Neural progenitor cell (in vitro differentiated cells): Measurements from ENCODE around the gene PLAAT2. TPM values are rescaled to one million over a fixed set of nuclear protein-coding genes. Genes with fewer than 3 reads are reported as not detected.

ENCODE experiments used
- DNase-seq: peaks from one replicate; pipeline ENCODE4 v3.0.0-alpha.2; 2016; ENCODE audit warnings: low spot score
- H2AFZ ChIP-seq: fragments of 200-600 bp; sonication (generic); replicated peaks from 2 replicates; pipeline ENCODE4 v1.6.1; 2016; ENCODE audit warnings: antibody characterized with exemption
- H3F3A ChIP-seq: fragments of 200-600 bp; sonication (generic); 2 replicates; pipeline ENCODE4 v1.6.1; 2016; ENCODE audit warnings: antibody characterized with exemption, low read depth
- H3K27ac ChIP-seq: fragments of 200-600 bp; sonication (generic); 2 replicates; pipeline ENCODE4 v1.5.1; 2016; ENCODE audit warnings: mild to moderate bottlenecking
- H3K27me3 ChIP-seq: fragments of 200-600 bp; sonication (generic); 2 replicates; pipeline ENCODE4 v1.6.1; 2016; ENCODE audit warnings: mild to moderate bottlenecking, moderate library complexity
- H3K36me3 ChIP-seq: fragments of 200-600 bp; sonication (generic); 2 replicates; pipeline ENCODE4 v1.5.1; 2016
- H3K4me1 ChIP-seq: fragments of 200-600 bp; sonication (generic); 2 replicates; pipeline ENCODE4 v1.6.1; 2016; ENCODE audit warnings: mixed run types
- H3K4me2 ChIP-seq: fragments of 200-600 bp; sonication (generic); 2 replicates; pipeline ENCODE4 v1.6.1; 2016
- H3K4me3 ChIP-seq: fragments of 200-600 bp; sonication (generic); 2 replicates; pipeline ENCODE4 v1.5.1; 2016
- H3K79me2 ChIP-seq: fragments of 200-600 bp; sonication (generic); 2 replicates; pipeline ENCODE4 v1.6.1; 2016; ENCODE audit warnings: low read depth
- H3K9ac ChIP-seq: fragments of 200-600 bp; sonication (generic); 2 replicates; pipeline ENCODE4 v1.6.1; 2016
- H3K9me3 ChIP-seq: fragments of 200-600 bp; sonication (generic); 2 replicates; pipeline ENCODE4 v1.5.1; 2016; ENCODE audit warnings: low read depth
- H4K20me1 ChIP-seq: fragments of 200-600 bp; sonication (generic); 2 replicates; pipeline ENCODE4 v1.6.1; 2016; ENCODE audit warnings: low read depth
- H3K27ac Mint-ChIP-seq: 3 replicates; pipeline ENCODE4 v1.8.0; 2021; ENCODE audit warnings: mixed read lengths
- H3K27me3 Mint-ChIP-seq: 2 replicates; pipeline ENCODE4 v1.8.0; 2022; ENCODE audit warnings: low read depth, mild to moderate bottlenecking, inconsistent platforms, moderate library complexity, mixed read lengths; ENCODE audit not compliant: insufficient read depth
- H3K36me3 Mint-ChIP-seq: 3 replicates; pipeline ENCODE4 v1.8.0; 2021; ENCODE audit warnings: mixed read lengths
- H3K4me1 Mint-ChIP-seq: 3 replicates; pipeline ENCODE4 v1.8.0; 2021; ENCODE audit warnings: mixed read lengths
- H3K4me3 Mint-ChIP-seq: 3 replicates; pipeline ENCODE4 v1.8.0; 2021; ENCODE audit warnings: mild to moderate bottlenecking, moderate library complexity, mixed read lengths
- H3K9me3 Mint-ChIP-seq: 3 replicates; pipeline ENCODE4 v1.8.0; 2020; ENCODE audit warnings: mixed read lengths
- EZH2 ChIP-seq: fragments of 200-600 bp; sonication (generic); IDR thresholded peaks from 2 replicates; pipeline ENCODE4 v1.6.1; 2017; ENCODE audit warnings: antibody characterized with exemption, mild to moderate bottlenecking, moderate library complexity
- EZH2phosphoT487 ChIP-seq: fragments of 200-600 bp; sonication (generic); IDR thresholded peaks from 2 replicates; pipeline ENCODE4 v1.6.1; 2017; ENCODE audit warnings: antibody characterized with exemption
- total RNA-seq: library from RNA; depleted of rRNA; stranded (reverse); fragments of >200 nt; gene quantifications from 2 replicates; pipeline ENCODE4 v1.2.3, GENCODE V29; 2015; ENCODE audit warnings: low replicate concordance
- TF ChIP-seq, protein P1 (sequence below): fragments of 200-600 bp; sonication (generic); IDR thresholded peaks from 2 replicates; pipeline ENCODE4 v1.5.1; 2017; ENCODE audit warnings: antibody characterized with exemption, mild to moderate bottlenecking

PLAAT2 gene
- total RNA-seq, 1 donor from 2014 or later = not detected

GRCh38 chr11:63507511-63507910, 55.7 kb downstream of the PLAAT2 start:
- Mint-ChIP-seq H3K27me3 (peaks cover 7% of the 10 kb centered on the region), H3K4me3 (no peak overlapping the region), H3K4me1 (peaks cover 8% of the 10 kb centered on the region), H3K27ac (no peak overlapping the region), H3K9me3 (no peaks in the 10 kb centered on the region), H3K36me3 (no peaks in the 10 kb centered on the region)
- Histone ChIP-seq H3K27ac (no peak overlapping the region), H3K9me3 (no peaks in the 10 kb centered on the region), H3K9ac (no peak overlapping the region), H3K79me2 (no peaks in the 10 kb centered on the region), H3K4me2 (no peak overlapping the region), H3K4me3 (no peak overlapping the region), H3F3A (no peaks in the 10 kb centered on the region), H3K4me1 (peaks cover 8% of the 10 kb centered on the region), H3K27me3 (no peaks in the 10 kb centered on the region), H4K20me1 (no peaks in the 10 kb centered on the region), H3K36me3 (no peaks in the 10 kb centered on the region), H2AFZ (no peak overlapping the region)
- no peak for DNase-seq
- TF ChIP-seq EZH2 = no peak
- TF ChIP-seq, protein P1, sequence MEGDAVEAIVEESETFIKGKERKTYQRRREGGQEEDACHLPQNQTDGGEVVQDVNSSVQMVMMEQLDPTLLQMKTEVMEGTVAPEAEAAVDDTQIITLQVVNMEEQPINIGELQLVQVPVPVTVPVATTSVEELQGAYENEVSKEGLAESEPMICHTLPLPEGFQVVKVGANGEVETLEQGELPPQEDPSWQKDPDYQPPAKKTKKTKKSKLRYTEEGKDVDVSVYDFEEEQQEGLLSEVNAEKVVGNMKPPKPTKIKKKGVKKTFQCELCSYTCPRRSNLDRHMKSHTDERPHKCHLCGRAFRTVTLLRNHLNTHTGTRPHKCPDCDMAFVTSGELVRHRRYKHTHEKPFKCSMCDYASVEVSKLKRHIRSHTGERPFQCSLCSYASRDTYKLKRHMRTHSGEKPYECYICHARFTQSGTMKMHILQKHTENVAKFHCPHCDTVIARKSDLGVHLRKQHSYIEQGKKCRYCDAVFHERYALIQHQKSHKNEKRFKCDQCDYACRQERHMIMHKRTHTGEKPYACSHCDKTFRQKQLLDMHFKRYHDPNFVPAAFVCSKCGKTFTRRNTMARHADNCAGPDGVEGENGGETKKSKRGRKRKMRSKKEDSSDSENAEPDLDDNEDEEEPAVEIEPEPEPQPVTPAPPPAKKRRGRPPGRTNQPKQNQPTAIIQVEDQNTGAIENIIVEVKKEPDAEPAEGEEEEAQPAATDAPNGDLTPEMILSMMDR = no peak
- no peak for TF ChIP-seq EZH2phosphoT487

DNA sequence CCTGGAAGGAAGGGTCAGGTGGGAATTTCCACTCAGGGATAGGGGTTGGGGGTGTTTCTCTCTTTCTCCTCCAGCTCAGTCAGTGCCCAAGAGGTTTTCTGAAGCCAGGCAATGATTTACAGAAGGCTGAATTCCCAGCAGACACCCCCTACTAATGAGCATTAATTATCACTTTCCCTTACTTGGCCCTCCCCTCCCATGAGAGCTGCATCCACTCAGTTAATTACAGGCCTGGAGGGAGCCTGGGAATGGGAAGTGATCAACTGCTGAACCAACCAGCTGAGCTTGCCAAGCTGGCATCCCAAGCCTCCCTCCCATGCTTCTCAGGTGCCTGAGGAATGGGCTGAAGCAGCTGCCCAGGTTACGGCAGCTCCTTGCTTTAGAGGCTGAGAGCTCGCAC, 56.3 kb downstream of the PLAAT2 start:
- Histone ChIP-seq H3K4me1 (peaks cover 12% of the 10 kb centered on the region), H2AFZ (no peak overlapping the region)
- H3K27ac Mint-ChIP-seq = peak overlapping the region; percentile 33

GRCh38 chr11:63505857-63506528, 57.2 kb downstream of the PLAAT2 start, which contains the start of gene LGALS12:
TSS of gene LGALS12 (plus strand) at chr11:63506084. CDS start at chr11:63506459, 375 bp downstream.
- Histone ChIP-seq H3K36me3 (no peaks in the 10 kb centered on the region), H3F3A (no peaks in the 10 kb centered on the region), H3K4me2 (no peak within 1 kb of the TSS), H3K79me2 (no peaks in the 10 kb centered on the region), H3K27me3 (no peaks in the 10 kb centered on the region), H3K9me3 (no peaks in the 10 kb centered on the region), H3K9ac (no peak within 1 kb of the TSS), H4K20me1 (no peaks in the 10 kb centered on the region), H3K27ac (no peak within 1 kb of the TSS), H3K4me3 (no peak within 1 kb of the TSS), H3K4me1 (peaks cover 16% of the 10 kb centered on the region), H2AFZ (no peak within 1 kb of the TSS)
- Mint-ChIP-seq H3K27ac (no peak within 1 kb of the TSS), H3K36me3 (no peaks in the 10 kb centered on the region), H3K4me3 (no peak within 1 kb of the TSS), H3K27me3 (peaks cover 7% of the 10 kb centered on the region), H3K4me1 (peaks cover 4% of the 10 kb centered on the region), H3K9me3 (no peaks in the 10 kb centered on the region)
- DNase-seq = no peak
- TF ChIP-seq, protein P1 = no peak
- TF ChIP-seq EZH2phosphoT487 (no peak), EZH2 (no peak)

More for the DNA sequence above, 56.3 kb downstream of the PLAAT2 start:
- H3K27me3 ChIP-seq = no peaks in the 10 kb centered on the region
- TF ChIP-seq EZH2 (no peak), EZH2phosphoT487 (no peak)
- TF ChIP-seq, protein P1 = no peak
- peaks cover 9% of the 10 kb centered on the region for H3K4me1 Mint-ChIP-seq
- no peaks in the 10 kb centered on the region for H4K20me1 ChIP-seq
- H3K27me3 Mint-ChIP-seq = peaks cover 7% of the 10 kb centered on the region
- H3K27ac ChIP-seq = no peak overlapping the region
- no peak overlapping the region for H3K4me3 ChIP-seq
- H3K36me3 ChIP-seq = no peaks in the 10 kb centered on the region
- H3K4me3 Mint-ChIP-seq = no peak overlapping the region
- no peaks in the 10 kb centered on the region for H3K36me3 Mint-ChIP-seq
- H3K9me3 ChIP-seq = no peaks in the 10 kb centered on the region
- no peak overlapping the region for H3K4me2 ChIP-seq
- no peaks in the 10 kb centered on the region for H3F3A ChIP-seq
- H3K9me3 Mint-ChIP-seq = no peaks in the 10 kb centered on the region
- no peak overlapping the region for H3K9ac ChIP-seq
- no peaks in the 10 kb centered on the region for H3K79me2 ChIP-seq
- no peak for DNase-seq
